22Rv1 (cell line): ENCODE data around the gene UBA5.

ENCODE experiments used
- ZFX ChIP-seq: fragments of 450-650 bp; IDR thresholded peaks from 2 replicates; pipeline ENCODE4 v1.6.1; 2017; ENCODE audit warnings: antibody characterized with exemption, borderline replicate concordance
- TF ChIP-seq, protein P1 (sequence below): fragments of 450-650 bp; IDR thresholded peaks from 2 replicates; pipeline ENCODE4 v1.5.1; 2017; ENCODE audit warnings: mild to moderate bottlenecking

- TF ChIP-seq, protein P1, sequence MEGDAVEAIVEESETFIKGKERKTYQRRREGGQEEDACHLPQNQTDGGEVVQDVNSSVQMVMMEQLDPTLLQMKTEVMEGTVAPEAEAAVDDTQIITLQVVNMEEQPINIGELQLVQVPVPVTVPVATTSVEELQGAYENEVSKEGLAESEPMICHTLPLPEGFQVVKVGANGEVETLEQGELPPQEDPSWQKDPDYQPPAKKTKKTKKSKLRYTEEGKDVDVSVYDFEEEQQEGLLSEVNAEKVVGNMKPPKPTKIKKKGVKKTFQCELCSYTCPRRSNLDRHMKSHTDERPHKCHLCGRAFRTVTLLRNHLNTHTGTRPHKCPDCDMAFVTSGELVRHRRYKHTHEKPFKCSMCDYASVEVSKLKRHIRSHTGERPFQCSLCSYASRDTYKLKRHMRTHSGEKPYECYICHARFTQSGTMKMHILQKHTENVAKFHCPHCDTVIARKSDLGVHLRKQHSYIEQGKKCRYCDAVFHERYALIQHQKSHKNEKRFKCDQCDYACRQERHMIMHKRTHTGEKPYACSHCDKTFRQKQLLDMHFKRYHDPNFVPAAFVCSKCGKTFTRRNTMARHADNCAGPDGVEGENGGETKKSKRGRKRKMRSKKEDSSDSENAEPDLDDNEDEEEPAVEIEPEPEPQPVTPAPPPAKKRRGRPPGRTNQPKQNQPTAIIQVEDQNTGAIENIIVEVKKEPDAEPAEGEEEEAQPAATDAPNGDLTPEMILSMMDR: no peak
- no peak for TF ChIP-seq ZFX
These were observed 43.6 kb downstream of the UBA5 start for GRCh38 chr3:132703733-132704132.
